Measurements from ENCODE around the gene F5.

The F5 gene

DNA sequence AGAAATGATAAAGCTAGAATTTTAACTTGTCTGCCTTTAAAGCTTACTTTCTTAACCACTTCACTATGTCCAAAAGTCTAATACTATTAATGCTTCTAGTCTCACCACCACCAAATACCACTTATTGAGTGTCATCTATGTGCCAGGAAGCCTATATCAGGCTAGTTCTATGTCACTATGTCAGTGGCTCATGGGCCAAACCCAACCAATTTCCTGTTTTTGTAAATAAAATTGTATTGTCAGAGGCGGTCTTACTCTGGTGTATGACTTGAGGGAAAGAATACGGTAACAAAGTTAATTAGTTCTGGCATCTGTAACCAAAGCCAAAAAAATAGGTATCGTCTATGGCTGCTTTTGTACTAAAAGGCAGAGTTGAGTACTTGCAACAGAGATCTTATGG lies 14.8 kb downstream of the F5 start:
- Histone ChIP-seq H3K27ac (ENCODE audit: low read depth in 2 of 2, low read length in 2 of 2) (no peak overlapping the region), H3K27me3 (ENCODE audit: control insufficient read depth in 2 of 2, insufficient read depth in 2 of 2, low read length in 2 of 2) (no peaks in the 10 kb centered on the region)

DNA sequence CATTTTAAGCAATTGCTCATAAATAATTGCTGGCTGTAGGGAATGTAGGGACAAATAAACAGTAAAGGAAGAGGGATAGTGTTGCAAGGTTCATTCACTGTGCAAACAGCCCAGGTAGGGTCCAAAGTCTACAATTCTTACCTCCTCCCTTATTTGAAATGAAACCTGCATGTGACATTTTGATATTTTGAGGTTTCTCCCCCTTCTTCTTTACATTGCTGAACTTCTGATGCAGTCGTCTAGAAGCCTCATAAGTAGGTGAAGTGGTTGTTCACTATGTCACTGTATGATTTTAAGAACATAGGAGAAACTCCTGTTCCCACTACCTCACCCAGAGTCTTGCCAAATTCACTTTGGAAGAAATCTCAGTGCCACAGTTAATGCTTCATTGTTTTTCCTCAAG lies 16.1 kb downstream of the F5 start:
- H3K27ac ChIP-seq (ENCODE audit: low read depth in 2 of 2, low read length in 2 of 2), result peak overlapping the region in 1 of 2 donors; percentile 15
- H3K4me1 ChIP-seq (ENCODE audit: control insufficient read depth in 2 of 2, insufficient read depth in 2 of 2, low read length in 2 of 2), result peaks cover 5 to 6% of the 10 kb centered on the region in 2 donors

More for the DNA sequence above, 14.8 kb downstream of the F5 start:
- H3K36me3 ChIP-seq (ENCODE audit: control insufficient read depth in 2 of 2, insufficient read depth in 2 of 2, low read length in 2 of 2), result no peaks in the 10 kb centered on the region
- peaks cover 5 to 6% of the 10 kb centered on the region in 2 donors for H3K4me1 ChIP-seq (ENCODE audit: control insufficient read depth in 2 of 2, insufficient read depth in 2 of 2, low read length in 2 of 2)
- H3K9me3 ChIP-seq (ENCODE audit: control insufficient read depth in 2 of 2, low read length in 2 of 2), result no peaks in the 10 kb centered on the region
- H3K9ac ChIP-seq (ENCODE audit: low read depth in 1 of 2, low read length in 2 of 2), result no peak overlapping the region
- H3K4me3 ChIP-seq (ENCODE audit: low read length in 2 of 2), result no peak overlapping the region

GRCh38 chr1:169568497-169568896 lies 17.8 kb downstream of the F5 start:
- H3K9ac ChIP-seq (ENCODE audit: low read depth in 1 of 2, low read length in 2 of 2), result no peak overlapping the region
- no peaks in the 10 kb centered on the region for H3K27me3 ChIP-seq (ENCODE audit: control insufficient read depth in 2 of 2, insufficient read depth in 2 of 2, low read length in 2 of 2)
- no peaks in the 10 kb centered on the region for H3K36me3 ChIP-seq (ENCODE audit: control insufficient read depth in 2 of 2, insufficient read depth in 2 of 2, low read length in 2 of 2)
- no peak overlapping the region for H3K27ac ChIP-seq (ENCODE audit: low read depth in 2 of 2, low read length in 2 of 2)
- H3K4me1 ChIP-seq (ENCODE audit: control insufficient read depth in 2 of 2, insufficient read depth in 2 of 2, low read length in 2 of 2), result peaks cover 5 to 6% of the 10 kb centered on the region in 2 donors
- H3K4me3 ChIP-seq (ENCODE audit: low read length in 2 of 2), result no peak overlapping the region
- H3K9me3 ChIP-seq (ENCODE audit: control insufficient read depth in 2 of 2, low read length in 2 of 2), result peaks cover 0 to 2% of the 10 kb centered on the region in 2 donors

More for the DNA sequence above, 16.1 kb downstream of the F5 start:
- H3K9me3 ChIP-seq (ENCODE audit: control insufficient read depth in 2 of 2, low read length in 2 of 2), result no peaks in the 10 kb centered on the region
- H3K36me3 ChIP-seq (ENCODE audit: control insufficient read depth in 2 of 2, insufficient read depth in 2 of 2, low read length in 2 of 2), result no peaks in the 10 kb centered on the region
- H3K9ac ChIP-seq (ENCODE audit: low read depth in 1 of 2, low read length in 2 of 2), result no peak overlapping the region
- no peaks in the 10 kb centered on the region for H3K27me3 ChIP-seq (ENCODE audit: control insufficient read depth in 2 of 2, insufficient read depth in 2 of 2, low read length in 2 of 2)
- no peak overlapping the region for H3K4me3 ChIP-seq (ENCODE audit: low read length in 2 of 2)

DNA sequence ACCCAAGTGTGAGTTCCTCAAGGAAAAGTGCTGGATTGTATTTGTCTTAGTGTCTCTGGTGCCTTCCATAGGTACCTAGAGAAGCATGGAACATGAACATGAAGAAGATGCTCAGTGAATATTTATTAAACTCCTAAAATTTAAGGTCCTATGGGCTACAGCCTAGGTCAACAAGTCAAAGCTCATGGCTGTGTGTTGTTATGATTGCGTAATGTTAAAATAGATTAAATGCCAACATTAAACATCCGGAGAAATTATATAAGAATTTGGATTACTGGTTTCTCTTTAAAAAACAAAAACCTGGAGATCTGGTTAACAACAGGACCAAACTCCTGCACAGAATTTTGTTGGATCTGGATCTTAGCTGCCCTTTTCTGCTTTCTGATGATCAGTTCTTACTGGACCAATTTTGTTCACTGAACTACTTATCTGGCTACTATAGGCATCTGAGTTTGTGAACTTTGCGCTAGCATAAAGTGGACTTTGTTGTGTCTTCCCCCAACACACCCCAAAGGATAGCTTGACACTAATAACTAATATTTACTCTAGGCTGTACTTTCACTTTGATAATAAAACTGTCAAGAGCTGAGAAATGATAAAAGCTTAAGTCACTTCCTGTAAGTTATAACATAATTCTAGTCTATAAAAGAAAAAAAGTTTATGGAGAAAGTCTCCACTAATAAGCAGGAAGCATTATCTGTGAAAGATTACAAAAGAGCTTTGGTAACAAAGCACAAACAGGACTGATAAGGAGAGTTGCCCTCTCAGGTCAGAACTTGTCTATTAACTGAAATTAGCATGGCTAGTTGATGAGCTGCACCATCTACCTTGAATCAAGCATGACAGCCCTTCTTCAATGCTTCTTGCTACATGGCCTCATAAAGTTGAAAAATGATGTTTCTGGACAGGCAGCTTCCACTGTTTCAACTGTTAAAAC lies 20.7 kb downstream of the F5 start:
- no peak overlapping the region for H3K9ac ChIP-seq (ENCODE audit: low read depth in 1 of 2, low read length in 2 of 2)

DNA sequence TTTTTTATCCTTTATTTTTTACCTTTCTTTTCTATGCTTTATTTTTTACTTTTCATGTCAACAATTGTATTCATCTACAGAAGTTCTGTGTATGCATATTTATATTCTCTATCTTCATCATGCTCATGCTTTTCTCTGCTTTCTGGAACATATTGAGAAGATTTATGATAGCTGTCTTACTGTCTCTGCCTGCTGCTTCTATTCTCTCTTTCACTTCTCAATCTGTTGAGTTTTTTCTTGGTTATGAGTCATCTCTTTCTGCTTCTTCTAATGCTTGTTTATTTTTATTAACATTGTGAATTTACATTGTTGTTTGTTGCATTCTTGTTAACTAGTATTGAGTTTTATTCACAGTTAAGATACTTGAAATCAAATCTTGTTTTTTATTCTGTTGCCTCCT lies 22.6 kb downstream of the F5 start:
- Histone ChIP-seq H3K9me3 (ENCODE audit: control insufficient read depth in 2 of 2, low read length in 2 of 2) (peaks cover 0 to 2% of the 10 kb centered on the region in 2 donors), H3K4me3 (ENCODE audit: low read length in 2 of 2) (no peak overlapping the region), H3K36me3 (ENCODE audit: control insufficient read depth in 2 of 2, insufficient read depth in 2 of 2, low read length in 2 of 2) (no peaks in the 10 kb centered on the region), H3K27ac (ENCODE audit: low read depth in 2 of 2, low read length in 2 of 2) (no peak overlapping the region), H3K27me3 (ENCODE audit: control insufficient read depth in 2 of 2, insufficient read depth in 2 of 2, low read length in 2 of 2) (no peaks in the 10 kb centered on the region), H3K9ac (ENCODE audit: low read depth in 1 of 2, low read length in 2 of 2) (no peak overlapping the region), H3K4me1 (ENCODE audit: control insufficient read depth in 2 of 2, insufficient read depth in 2 of 2, low read length in 2 of 2) (no peaks in the 10 kb centered on the region)

More for the DNA sequence above, 20.7 kb downstream of the F5 start:
- Histone ChIP-seq H3K4me3 (ENCODE audit: low read length in 2 of 2) (no peak overlapping the region), H3K27ac (ENCODE audit: low read depth in 2 of 2, low read length in 2 of 2) (peak overlapping the region in 1 of 2 donors; percentile 6), H3K4me1 (ENCODE audit: control insufficient read depth in 2 of 2, insufficient read depth in 2 of 2, low read length in 2 of 2) (peaks cover 3 to 5% of the 10 kb centered on the region in 2 donors), H3K36me3 (ENCODE audit: control insufficient read depth in 2 of 2, insufficient read depth in 2 of 2, low read length in 2 of 2) (no peaks in the 10 kb centered on the region), H3K27me3 (ENCODE audit: control insufficient read depth in 2 of 2, insufficient read depth in 2 of 2, low read length in 2 of 2) (no peaks in the 10 kb centered on the region), H3K9me3 (ENCODE audit: control insufficient read depth in 2 of 2, low read length in 2 of 2) (peaks cover 0 to 2% of the 10 kb centered on the region in 2 donors)

DNA sequence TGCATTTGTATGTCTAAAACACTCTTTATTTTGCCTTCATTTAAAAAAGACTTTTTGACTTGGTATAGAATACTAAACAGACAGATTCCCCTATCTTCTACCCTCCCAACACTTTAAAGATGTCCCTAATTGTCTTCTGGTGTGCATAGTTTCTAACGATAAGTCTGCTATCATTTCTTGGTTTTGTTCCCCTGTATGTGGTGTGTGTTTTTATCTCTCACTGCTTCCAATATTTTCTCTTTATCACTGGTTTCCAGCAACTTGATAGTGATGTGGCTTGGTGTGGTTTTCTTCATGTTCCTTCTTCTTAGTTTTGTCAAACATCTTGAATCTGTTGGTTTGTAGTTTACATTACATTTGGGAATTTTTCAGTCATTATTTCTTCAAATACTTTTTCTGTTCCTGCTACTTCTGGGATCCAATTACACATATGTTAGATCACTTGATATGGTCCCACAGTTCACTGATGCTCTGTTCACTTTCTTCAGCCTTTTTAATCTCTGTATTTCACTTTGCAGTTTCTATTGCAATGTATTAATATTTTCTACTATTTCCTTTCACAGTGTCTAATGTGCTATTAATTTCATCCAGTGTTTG lies 23.2 kb downstream of the F5 start:
- Histone ChIP-seq H3K27ac (ENCODE audit: low read depth in 2 of 2, low read length in 2 of 2) (no peak overlapping the region), H3K4me3 (ENCODE audit: low read length in 2 of 2) (no peak overlapping the region), H3K36me3 (ENCODE audit: control insufficient read depth in 2 of 2, insufficient read depth in 2 of 2, low read length in 2 of 2) (no peaks in the 10 kb centered on the region), H3K27me3 (ENCODE audit: control insufficient read depth in 2 of 2, insufficient read depth in 2 of 2, low read length in 2 of 2) (no peaks in the 10 kb centered on the region), H3K9ac (ENCODE audit: low read depth in 1 of 2, low read length in 2 of 2) (no peak overlapping the region), H3K9me3 (ENCODE audit: control insufficient read depth in 2 of 2, low read length in 2 of 2) (peaks cover 0 to 2% of the 10 kb centered on the region in 2 donors), H3K4me1 (ENCODE audit: control insufficient read depth in 2 of 2, insufficient read depth in 2 of 2, low read length in 2 of 2) (no peaks in the 10 kb centered on the region)

DNA sequence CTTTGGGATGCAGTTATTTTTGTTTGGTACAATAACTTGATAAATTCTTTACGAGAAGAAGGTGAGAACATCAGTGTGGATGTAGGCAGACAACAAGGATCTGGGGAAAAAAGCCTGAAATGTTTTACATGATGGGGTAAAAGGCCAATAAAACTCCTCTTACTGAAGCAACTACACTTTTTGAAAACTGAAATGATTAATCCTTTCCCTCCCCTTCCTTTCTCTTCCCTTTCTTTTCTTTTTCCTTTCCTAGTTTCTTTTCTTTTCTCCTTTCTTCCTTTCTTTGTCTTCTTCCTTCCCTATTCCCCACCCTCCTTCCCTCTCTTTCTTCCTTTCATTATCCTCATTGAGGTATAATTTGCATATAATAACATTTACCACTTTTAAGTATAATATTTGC lies 24.6 kb downstream of the F5 start:
- H3K4me1 ChIP-seq (ENCODE audit: control insufficient read depth in 2 of 2, insufficient read depth in 2 of 2, low read length in 2 of 2), result no peaks in the 10 kb centered on the region
- no peaks in the 10 kb centered on the region for H3K27me3 ChIP-seq (ENCODE audit: control insufficient read depth in 2 of 2, insufficient read depth in 2 of 2, low read length in 2 of 2)
- peaks cover 0 to 2% of the 10 kb centered on the region in 2 donors for H3K9me3 ChIP-seq (ENCODE audit: control insufficient read depth in 2 of 2, low read length in 2 of 2)
- no peak overlapping the region for H3K4me3 ChIP-seq (ENCODE audit: low read length in 2 of 2)
- no peak overlapping the region for H3K9ac ChIP-seq (ENCODE audit: low read depth in 1 of 2, low read length in 2 of 2)
- H3K27ac ChIP-seq (ENCODE audit: low read depth in 2 of 2, low read length in 2 of 2), result no peak overlapping the region
- no peaks in the 10 kb centered on the region for H3K36me3 ChIP-seq (ENCODE audit: control insufficient read depth in 2 of 2, insufficient read depth in 2 of 2, low read length in 2 of 2)

DNA sequence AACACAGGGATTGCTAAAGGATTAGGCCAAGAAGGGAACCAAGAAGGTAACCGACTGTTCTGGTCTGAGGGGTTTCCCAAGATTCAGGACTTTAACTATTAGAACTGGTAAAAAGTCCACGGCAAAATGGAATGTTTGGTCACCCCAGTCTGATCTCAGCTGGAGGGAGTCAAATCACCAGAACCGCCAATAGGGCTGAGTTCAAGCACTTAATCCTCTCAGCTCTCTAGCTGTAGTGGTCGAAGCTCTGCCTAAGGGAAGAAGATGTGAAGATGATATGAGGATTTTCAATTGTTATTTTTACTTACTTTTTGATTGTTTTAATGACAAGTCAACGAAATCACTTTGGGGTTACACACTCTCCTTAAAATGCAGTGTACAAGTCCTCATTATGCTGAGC lies 29.1 kb downstream of the F5 start:
- no peaks in the 10 kb centered on the region for H3K27me3 ChIP-seq (ENCODE audit: control insufficient read depth in 2 of 2, insufficient read depth in 2 of 2, low read length in 2 of 2)
- H3K4me1 ChIP-seq (ENCODE audit: control insufficient read depth in 2 of 2, insufficient read depth in 2 of 2, low read length in 2 of 2), result no peaks in the 10 kb centered on the region
- no peak overlapping the region for H3K4me3 ChIP-seq (ENCODE audit: low read length in 2 of 2)
- H3K27ac ChIP-seq (ENCODE audit: low read depth in 2 of 2, low read length in 2 of 2), result no peak overlapping the region
- no peak overlapping the region for H3K9ac ChIP-seq (ENCODE audit: low read depth in 1 of 2, low read length in 2 of 2)
- no peaks in the 10 kb centered on the region for H3K36me3 ChIP-seq (ENCODE audit: control insufficient read depth in 2 of 2, insufficient read depth in 2 of 2, low read length in 2 of 2)
- H3K9me3 ChIP-seq (ENCODE audit: control insufficient read depth in 2 of 2, low read length in 2 of 2), result no peaks in the 10 kb centered on the region

DNA sequence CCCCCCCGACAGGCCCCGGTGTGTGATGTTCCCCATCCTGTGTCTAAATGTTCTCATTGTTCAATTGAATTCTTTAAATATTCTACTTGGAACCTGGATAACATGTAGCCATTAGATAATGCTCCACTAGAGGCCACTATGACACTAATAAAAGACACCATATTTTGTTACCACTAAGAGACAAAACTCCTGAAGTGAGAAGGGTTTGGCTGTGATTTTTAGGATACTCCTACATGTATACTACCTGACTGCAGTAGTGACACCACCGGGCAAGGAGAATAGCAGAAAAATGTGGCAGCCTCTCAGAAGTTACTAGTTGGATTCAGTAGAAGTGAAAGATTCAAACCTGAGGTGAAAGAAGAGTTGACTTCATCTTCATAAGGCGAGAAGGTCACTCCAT lies 36.0 kb downstream of the F5 start:
- H3K27ac ChIP-seq (ENCODE audit: low read depth in 2 of 2, low read length in 2 of 2), result no peak overlapping the region
- H3K9ac ChIP-seq (ENCODE audit: low read depth in 1 of 2, low read length in 2 of 2), result no peak overlapping the region
- peaks cover 0 to 3% of the 10 kb centered on the region in 2 donors for H3K4me1 ChIP-seq (ENCODE audit: control insufficient read depth in 2 of 2, insufficient read depth in 2 of 2, low read length in 2 of 2)
- no peak overlapping the region for H3K4me3 ChIP-seq (ENCODE audit: low read length in 2 of 2)
- H3K9me3 ChIP-seq (ENCODE audit: control insufficient read depth in 2 of 2, low read length in 2 of 2), result no peaks in the 10 kb centered on the region
- H3K36me3 ChIP-seq (ENCODE audit: control insufficient read depth in 2 of 2, insufficient read depth in 2 of 2, low read length in 2 of 2), result no peaks in the 10 kb centered on the region
- H3K27me3 ChIP-seq (ENCODE audit: control insufficient read depth in 2 of 2, insufficient read depth in 2 of 2, low read length in 2 of 2), result no peaks in the 10 kb centered on the region

DNA sequence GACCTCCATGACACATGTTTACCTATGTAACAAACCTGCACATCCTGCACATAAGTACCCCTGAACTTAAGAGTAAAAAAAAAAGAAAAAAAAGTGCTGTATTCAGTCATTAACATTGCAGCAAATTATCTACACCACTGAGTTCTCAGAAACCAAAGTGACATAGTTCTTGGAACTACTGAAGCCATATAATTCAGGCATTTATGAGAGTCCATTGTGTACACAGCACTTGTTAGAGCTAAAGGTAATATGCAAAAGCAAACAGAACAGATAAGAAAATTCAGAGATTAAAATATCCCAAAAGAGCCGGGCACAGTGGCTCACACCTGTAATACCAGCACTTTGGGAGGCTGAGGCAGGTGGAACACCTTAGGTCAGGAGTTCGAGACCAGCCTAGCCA lies 38.0 kb downstream of the F5 start:
- Histone ChIP-seq H3K27ac (ENCODE audit: low read depth in 2 of 2, low read length in 2 of 2) (no peak overlapping the region), H3K9ac (ENCODE audit: low read depth in 1 of 2, low read length in 2 of 2) (no peak overlapping the region), H3K36me3 (ENCODE audit: control insufficient read depth in 2 of 2, insufficient read depth in 2 of 2, low read length in 2 of 2) (no peaks in the 10 kb centered on the region), H3K27me3 (ENCODE audit: control insufficient read depth in 2 of 2, insufficient read depth in 2 of 2, low read length in 2 of 2) (no peaks in the 10 kb centered on the region), H3K4me1 (ENCODE audit: control insufficient read depth in 2 of 2, insufficient read depth in 2 of 2, low read length in 2 of 2) (peaks cover 0 to 3% of the 10 kb centered on the region in 2 donors), H3K4me3 (ENCODE audit: low read length in 2 of 2) (no peak overlapping the region), H3K9me3 (ENCODE audit: control insufficient read depth in 2 of 2, low read length in 2 of 2) (no peaks in the 10 kb centered on the region)
